ENCODE data around the gene DLST.
"Not testable (repeated sequence)": the region's sequence is repeated elsewhere in the genome, so short reads cannot be mapped to it uniquely, and the experiment has no call there.

The DLST gene

GRCh38 chr14:74932401-74932901 is 50.7 kb downstream of the DLST start:
- Mint-ChIP-seq H3K9me3 (no peaks in the 10 kb centered on the region), H3K4me3 (no peak overlapping the region), H3K27ac (no peak overlapping the region), H3K4me1 (peaks cover 28% of the 10 kb centered on the region), H3K27me3 (ENCODE audit: low read depth, poor library complexity) (peaks cover 30% of the 10 kb centered on the region), H3K36me3 (ENCODE audit: low read depth) (no peaks in the 10 kb centered on the region)
- TF ChIP-seq CTCF (IDR thresholded peaks at IDR 0.05): no peak
- no peak for DNase-seq

GRCh38 chr14:74932936-74933335 is 51.2 kb downstream of the DLST start:
- H3K27ac Mint-ChIP-seq; DNase-seq; H3K9me3 Mint-ChIP-seq; H3K36me3 Mint-ChIP-seq (ENCODE audit: low read depth); H3K4me3 Mint-ChIP-seq: not testable (repeated sequence)
- Mint-ChIP-seq H3K4me1 (peaks cover 28% of the 10 kb centered on the region), H3K27me3 (ENCODE audit: low read depth, poor library complexity) (peaks cover 25% of the 10 kb centered on the region)

- H3K4me3 Mint-ChIP-seq: no peak overlapping the region
- DNase-seq: no peak
- peaks cover 28% of the 10 kb centered on the region for H3K4me1 Mint-ChIP-seq
- peaks cover 23% of the 10 kb centered on the region for H3K27me3 Mint-ChIP-seq (ENCODE audit: low read depth, poor library complexity)
- no peak overlapping the region for H3K27ac Mint-ChIP-seq
- no peaks in the 10 kb centered on the region for H3K9me3 Mint-ChIP-seq
- no peak for TF ChIP-seq CTCF (IDR thresholded peaks at IDR 0.05)
- no peaks in the 10 kb centered on the region for H3K36me3 Mint-ChIP-seq (ENCODE audit: low read depth)
Observed at GRCh38 chr14:74934041-74934440, 52.3 kb downstream of the DLST start.

GRCh38 chr14:74934476-74935359 is 53.0 kb downstream of the DLST start:
- DNase-seq: no peak
- Mint-ChIP-seq H3K9me3 (no peaks in the 10 kb centered on the region), H3K36me3 (ENCODE audit: low read depth) (no peaks in the 10 kb centered on the region), H3K4me3 (no peak overlapping the region), H3K27me3 (ENCODE audit: low read depth, poor library complexity) (peaks cover 16% of the 10 kb centered on the region), H3K4me1 (peaks cover 28% of the 10 kb centered on the region), H3K27ac (no peak overlapping the region)
- no peak for TF ChIP-seq CTCF (IDR thresholded peaks at IDR 0.05)

- Mint-ChIP-seq H3K4me3 (no peak overlapping the region), H3K27me3 (ENCODE audit: low read depth, poor library complexity) (peaks cover 12% of the 10 kb centered on the region), H3K27ac (no peak overlapping the region), H3K4me1 (peaks cover 34% of the 10 kb centered on the region), H3K9me3 (no peaks in the 10 kb centered on the region), H3K36me3 (ENCODE audit: low read depth) (no peaks in the 10 kb centered on the region)
- no peak for DNase-seq
- TF ChIP-seq CTCF (IDR thresholded peaks at IDR 0.05): no peak
Observed at GRCh38 chr14:74935360-74935680, 53.6 kb downstream of the DLST start.

GRCh38 chr14:74936151-74936550 is 54.4 kb downstream of the DLST start:
- peaks cover 42% of the 10 kb centered on the region for H3K4me1 Mint-ChIP-seq
- no peaks in the 10 kb centered on the region for H3K36me3 Mint-ChIP-seq (ENCODE audit: low read depth)
- no peak for DNase-seq
- H3K27me3 Mint-ChIP-seq (ENCODE audit: low read depth, poor library complexity): peaks cover 11% of the 10 kb centered on the region
- no peak overlapping the region for H3K4me3 Mint-ChIP-seq
- no peak overlapping the region for H3K27ac Mint-ChIP-seq
- no peak for TF ChIP-seq CTCF (IDR thresholded peaks at IDR 0.05)
- no peaks in the 10 kb centered on the region for H3K9me3 Mint-ChIP-seq

Measured in nephron progenitor cell (in vitro differentiated cells).